CD4-positive, alpha-beta T cell treated with Interferon gamma for 1 hour (primary cell): ENCODE measurements around the gene CCDC82.

Experiments
- DNase-seq: peaks from one replicate; pipeline ENCODE4 v3.0.0-alpha.2; 2020

CCDC82 gene

DNA sequence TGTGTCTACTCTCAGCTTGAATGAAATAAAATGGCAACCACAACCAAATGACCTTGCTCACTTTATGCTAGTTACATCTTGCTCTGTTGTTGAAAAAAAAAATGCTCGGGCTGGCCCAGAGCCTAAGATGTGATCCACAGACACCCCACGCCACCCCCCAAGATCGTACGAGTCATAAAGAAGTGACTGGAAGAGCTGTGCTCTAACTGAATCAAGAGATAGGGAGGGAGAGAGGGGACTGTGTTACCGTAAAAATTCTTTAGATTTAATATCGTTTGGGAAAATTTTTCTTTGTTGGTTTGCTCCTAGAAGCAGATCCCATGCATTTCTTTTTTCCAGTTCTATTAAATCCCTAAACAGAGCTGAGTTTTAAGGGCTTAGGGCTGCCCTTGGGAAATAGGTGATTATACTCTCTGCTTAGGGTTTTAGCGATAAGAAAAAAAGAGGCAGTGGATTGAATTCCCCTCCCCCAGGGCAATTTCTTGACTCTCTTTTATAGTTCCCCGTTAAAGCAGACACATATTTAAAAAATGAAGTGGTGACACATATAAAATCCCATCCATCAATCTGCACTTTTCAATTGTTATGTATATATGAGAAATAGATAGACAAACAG, 61.2 kb downstream of the CCDC82 start:
- DNase-seq, result no peak

DNA sequence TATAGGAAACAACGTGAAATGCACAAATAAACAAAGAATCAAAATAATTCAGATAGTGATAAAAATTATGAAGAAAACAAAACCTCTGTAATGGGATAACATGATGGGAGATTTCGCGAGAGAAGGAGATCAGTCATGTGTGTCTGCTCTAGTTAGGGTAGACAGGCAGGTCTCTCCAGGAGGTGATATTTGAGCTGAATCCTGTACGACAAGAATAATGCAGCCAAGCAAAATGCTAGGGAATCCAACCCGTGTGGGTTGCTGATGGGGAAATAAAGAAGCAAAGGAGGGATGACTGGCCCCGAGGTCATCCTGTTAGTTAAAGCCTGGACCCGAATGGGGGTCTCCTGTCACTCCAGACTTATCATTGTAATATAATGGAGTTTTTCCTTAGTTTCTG, 62.8 kb downstream of the CCDC82 start:
- DNase-seq, result no peak

DNA sequence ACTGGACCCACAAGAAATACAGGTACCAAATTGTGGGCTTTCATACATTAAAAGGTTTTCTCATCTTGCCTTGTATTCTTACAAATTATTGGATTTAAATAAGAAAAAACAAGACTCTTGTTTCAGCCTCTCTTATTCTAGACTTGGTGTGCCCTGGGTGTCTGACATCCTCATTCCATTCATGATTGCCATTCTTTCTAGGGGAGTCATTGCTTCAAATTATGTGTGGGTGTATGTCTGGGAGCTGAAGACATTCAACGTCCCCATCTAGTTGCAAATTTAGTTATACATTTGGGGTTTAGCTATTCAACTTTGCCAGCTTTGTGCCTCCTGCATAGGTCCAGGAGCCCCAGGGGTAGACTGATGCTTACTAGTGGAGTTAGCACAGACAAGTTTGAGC, 64.8 kb downstream of the CCDC82 start:
- no peak for DNase-seq

DNA sequence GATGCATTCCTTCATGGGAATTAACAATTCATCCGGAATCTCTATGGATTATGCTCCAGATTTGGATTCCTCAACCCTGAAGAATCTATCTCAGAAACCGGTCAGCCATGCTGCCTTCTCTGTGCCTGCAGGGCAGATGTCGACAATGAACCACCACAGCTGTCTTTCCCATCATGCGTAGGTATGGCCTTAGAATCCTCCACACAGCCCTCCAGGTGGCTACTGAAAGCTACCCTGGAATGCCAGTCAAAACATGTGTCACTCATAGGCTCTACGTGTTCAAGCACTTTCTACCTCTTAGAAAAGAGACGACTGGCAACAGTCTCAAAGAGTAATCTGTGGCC, 66.1 kb downstream of the CCDC82 start:
- no peak for DNase-seq

- no peak for DNase-seq
Measured at GRCh38 chr11:96322775-96323641, 66.7 kb downstream of the CCDC82 start.

GRCh38 chr11:96321091-96321490, 68.6 kb downstream of the CCDC82 start:
- no peak for DNase-seq

DNA sequence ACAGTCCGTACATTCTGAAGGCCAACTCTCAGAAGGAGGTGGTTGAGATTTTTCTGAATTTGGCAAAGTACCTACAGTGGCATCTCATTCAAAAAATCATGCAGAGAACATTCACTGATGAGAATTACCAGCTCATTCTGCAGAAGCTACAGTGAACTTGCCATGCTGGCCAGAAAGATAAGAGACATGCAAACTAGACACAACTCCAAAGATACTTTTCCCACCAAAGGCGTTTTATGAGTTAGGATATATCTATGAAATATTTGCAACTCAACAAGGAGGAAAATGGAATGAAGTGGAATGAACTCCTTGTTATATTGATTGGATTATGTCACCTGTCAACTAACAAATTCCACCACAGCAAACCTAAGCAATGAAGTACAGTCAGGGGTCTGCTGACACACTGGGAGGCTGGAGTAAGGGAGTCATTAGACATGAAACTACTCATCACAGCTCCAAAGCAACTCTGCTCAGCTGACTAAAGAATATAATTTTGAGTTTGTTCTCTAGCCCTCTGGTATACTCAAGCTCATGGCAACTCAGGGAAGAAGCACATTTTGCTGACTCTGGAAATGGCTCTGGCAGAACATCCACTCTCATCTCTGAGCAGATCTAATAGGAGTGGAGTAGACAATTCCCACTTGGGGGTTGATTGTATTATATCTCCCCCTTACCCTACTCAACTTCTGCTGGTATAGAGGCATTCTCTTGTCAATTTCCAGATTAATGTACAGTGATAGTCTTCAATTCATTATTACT, 69.6 kb downstream of the CCDC82 start:
- DNase-seq, result no peak

DNA sequence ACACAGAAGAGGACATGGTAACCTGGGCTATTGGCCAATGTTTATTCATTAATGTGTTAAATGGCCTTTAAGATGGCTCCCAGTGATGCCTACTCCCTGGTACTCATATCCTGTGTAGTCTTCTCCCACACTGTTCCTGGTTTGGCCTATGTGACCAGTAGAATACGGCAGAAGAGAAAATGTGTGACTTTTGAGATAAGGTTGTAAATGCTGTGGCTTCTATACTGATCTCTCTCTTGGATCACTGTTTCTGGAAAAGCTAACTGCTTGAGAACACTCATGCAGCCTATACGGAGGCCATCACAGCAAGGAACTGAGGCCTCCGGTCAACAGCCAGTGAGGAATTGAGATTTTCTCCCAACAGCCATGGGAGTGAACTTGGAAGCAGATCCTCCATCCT, 70.9 kb downstream of the CCDC82 start:
- DNase-seq, result no peak

DNA sequence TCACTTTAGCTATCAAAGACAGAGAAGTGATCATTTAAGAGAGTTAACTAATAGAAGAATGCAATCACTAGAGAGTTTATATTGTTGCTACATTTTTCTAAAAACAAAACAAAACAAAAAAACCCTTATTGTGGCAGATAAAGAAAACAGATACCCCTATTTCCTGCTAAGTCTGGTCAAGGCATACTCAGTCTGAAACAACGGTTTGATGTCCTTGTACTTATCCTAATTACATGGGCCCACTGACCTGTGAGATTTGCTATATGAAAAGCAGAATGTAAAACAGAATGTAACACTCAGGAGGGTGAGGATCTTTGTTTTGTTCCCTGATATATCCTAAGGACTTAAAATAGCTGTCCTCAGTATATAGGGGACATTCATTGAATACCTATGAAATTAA, 71.3 kb downstream of the CCDC82 start:
- no peak for DNase-seq

DNA sequence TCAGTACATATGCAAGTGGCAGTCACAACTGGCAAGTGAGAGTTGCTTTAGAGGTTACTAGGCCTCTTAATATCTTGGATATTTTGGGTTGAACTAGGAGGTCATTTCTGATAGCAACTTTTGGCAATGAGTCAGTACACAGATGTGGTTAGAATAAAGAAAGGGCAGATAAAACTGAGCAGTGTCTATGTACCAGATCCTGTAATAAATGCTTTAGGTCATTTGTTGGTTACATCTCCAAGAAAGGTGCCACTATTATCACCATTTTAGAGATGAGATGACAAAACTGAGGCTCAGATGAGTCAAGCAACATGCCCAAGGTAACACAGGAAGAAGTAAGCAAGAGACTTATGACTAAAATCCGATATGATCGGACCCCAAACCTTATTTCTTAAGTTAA, 71.7 kb downstream of the CCDC82 start:
- no peak for DNase-seq

GRCh38 chr11:96317571-96317970, 72.1 kb downstream of the CCDC82 start:
- DNase-seq, result no peak

- DNase-seq, result no peak
Measured at GRCh38 chr11:96316869-96317268, 72.8 kb downstream of the CCDC82 start.

- DNase-seq, result no peak
Measured at GRCh38 chr11:96315476-96315875, 74.2 kb downstream of the CCDC82 start.

GRCh38 chr11:96314326-96315020, 75.2 kb downstream of the CCDC82 start:
- no peak for DNase-seq

DNA sequence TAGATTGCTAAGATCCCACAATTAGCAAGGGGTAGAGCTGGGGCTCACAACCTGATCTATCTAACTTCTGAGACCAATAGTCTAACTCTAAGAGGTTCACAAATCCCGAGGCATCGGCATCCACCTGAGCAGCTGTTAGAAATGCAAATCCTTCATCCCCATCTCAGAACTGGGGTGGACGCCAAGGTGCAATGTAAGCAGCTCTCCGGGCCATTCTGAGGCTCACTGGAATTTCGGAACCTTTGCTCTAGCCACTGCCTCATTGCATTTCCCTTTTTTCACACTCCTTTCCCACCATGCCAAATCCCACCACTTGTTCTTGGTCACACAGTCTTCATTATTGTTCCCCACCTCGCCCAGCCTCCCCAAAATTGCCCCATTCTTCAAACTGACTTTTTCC, 76.5 kb downstream of the CCDC82 start:
- no peak for DNase-seq

DNA sequence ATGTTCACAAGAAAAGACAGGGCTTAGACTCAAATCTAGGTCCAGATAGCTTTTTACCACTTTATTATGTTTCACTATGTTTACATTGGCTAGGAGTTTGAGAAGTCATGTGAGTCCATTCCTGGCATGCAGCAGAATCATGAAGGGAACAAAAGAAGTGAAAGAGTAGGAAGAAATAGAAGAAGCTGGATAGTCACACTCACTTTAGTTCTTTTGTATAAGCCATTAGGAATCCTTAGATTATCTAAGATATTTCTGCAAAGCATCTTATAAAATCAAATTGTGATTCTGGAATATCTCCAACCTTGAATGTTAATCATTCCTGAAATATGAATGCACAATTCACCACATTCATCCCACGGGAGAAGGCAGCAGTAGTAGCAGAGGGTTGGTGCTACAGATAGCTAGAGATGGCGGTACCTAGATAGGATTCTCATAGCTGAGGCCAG, 78.6 kb downstream of the CCDC82 start:
- DNase-seq, result no peak

- no peak for DNase-seq
Measured at GRCh38 chr11:96310236-96310635, 79.5 kb downstream of the CCDC82 start.

- DNase-seq, result no peak
Measured at GRCh38 chr11:96309643-96310017, 80.1 kb downstream of the CCDC82 start.

GRCh38 chr11:96309016-96309642, 80.6 kb downstream of the CCDC82 start:
- no peak for DNase-seq

- DNase-seq, result no peak
Measured at GRCh38 chr11:96307776-96308140, 82.0 kb downstream of the CCDC82 start.

- no peak for DNase-seq
Measured at GRCh38 chr11:96306933-96307775, 82.6 kb downstream of the CCDC82 start.

- DNase-seq, result no peak
Measured at GRCh38 chr11:96306600-96306932, 83.1 kb downstream of the CCDC82 start.
